ENCODE data around the gene STX2.
"Not testable (repeated sequence)": the region's sequence is repeated elsewhere in the genome, so short reads cannot be mapped to it uniquely, and the experiment has no call there.

Gene STX2

GRCh38 chr12:130761537-130762318, 77.3 kb downstream of the STX2 start:
- peak; percentile 60 for DNase-seq

DNA sequence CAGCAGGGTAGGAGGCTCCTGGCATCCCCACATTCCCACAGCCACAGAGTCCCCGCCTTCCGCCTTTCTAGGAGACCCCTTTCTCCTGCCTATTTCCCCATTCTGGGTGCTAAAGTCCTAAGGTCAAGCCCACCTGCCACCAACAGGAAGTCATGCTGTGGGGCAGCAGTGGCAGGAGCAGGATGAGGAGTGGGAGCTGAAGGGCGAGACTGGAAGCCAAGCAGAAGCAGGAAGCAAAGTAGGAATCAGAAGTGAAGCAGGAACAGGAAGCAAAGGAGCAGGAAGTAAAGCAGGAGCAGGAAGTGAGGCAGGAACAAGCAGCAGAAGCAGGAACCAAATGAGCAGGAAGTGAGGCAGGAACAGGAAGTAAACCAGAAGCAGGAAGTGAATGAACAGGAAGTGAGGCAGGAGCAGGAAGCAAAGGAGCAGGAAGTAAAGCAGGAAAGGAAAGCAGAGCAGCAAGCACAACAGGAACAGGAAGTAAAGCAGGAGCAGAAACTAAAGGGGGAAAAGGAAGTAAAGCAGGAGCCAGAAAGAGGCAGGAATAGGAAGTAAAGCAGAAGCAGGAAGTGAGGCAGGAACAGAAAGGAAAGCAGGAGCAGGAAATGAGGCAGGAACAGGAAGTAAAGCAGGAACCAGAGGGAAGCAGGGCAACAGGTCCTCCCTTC, 84.7 kb downstream of the STX2 start:
- DNase-seq, result no peak

DNA sequence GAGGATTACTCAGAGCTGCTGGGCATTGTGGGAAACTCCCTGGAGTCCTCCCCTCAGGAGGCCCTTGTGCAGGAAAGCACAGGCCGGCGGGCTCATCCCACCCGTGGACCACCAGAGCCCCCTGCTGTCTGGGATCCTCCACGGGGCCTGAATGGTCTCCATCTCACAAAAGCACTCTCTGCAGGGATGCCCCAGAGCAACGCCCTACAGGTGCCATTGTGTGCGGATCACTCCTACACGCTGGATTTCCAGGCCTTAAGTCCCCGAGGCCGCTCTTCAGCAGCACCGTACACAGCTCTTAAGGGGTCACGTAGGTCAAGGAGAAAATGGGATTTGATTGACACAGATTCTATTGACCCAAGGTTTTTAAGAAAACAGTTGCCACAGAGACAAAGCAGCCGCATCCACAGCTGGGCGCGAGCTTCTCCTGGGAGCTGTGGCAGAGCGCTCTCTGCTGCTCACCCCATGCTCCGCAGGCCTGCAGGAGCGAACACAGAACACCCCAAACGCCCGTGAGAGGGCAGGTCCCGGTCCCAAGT, 86.3 kb downstream of the STX2 start:
- DNase-seq, result no peak

GRCh38 chr12:130752037-130752436, 87.0 kb downstream of the STX2 start:
- DNase-seq, result not testable (repeated sequence)

DNA sequence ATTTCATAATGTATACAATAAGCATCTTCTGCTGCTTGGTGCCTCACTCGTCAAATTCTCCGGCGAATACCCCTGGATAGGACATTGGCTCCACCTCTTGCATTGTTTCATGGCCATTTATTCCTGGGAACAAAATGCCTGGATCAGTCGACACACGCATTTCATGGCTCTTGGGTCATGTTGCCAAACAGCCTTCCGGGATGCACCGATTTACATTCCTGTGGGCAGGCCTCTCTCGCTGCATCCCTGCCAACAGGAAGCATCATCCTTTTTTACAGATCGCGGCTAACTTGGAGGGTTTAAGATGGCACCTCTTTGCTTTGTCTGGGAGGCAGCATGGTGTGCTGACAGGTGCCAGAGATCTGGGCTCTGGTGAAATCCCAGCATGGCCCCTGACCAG, 90.3 kb downstream of the STX2 start:
- no peak for DNase-seq

- DNase-seq, result peak; percentile 68
These were observed 90.9 kb downstream of the STX2 start for GRCh38 chr12:130747867-130748740.

DNA sequence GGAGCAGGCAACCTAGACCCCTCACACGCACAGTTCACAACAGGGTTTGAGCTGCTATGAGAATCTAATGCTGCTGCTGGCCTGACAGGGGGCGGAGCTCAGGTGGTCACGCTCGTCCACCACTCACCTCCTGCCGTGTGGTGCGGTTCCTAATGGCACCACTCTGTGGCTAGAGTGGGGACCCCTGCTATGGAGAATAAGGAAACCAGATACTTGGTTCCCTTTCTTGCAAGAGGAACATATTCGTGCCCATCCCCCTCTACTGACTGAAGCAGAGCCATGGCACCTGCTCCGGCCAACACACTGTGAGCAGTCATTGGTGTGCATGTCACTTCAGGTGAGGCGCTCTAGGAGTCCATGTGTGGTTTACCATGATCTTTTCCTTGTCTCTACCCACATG, 92.5 kb downstream of the STX2 start:
- DNase-seq, result no peak

- no peak for DNase-seq
These were observed 93.1 kb downstream of the STX2 start for GRCh38 chr12:130745921-130746320.

DNA sequence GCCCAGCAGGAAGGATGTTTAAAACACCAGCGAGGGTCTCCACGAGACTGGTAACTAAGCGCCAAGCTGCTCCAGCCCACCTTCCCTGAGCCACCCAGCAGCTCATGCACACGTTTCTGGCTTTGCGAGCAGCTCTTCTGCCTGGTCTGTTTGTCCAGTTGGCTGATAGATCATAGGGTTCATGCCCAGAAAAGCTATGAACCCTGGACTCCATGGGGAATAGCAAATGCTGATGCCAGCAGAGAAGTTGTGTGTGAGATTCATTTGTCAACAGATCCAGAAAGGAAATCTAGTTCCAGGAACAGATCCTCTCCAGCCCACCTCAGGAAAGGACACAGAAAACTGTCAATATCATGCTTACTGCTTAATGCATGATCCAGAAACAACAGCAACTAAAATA, 94.8 kb downstream of the STX2 start:
- no peak for DNase-seq

DNA sequence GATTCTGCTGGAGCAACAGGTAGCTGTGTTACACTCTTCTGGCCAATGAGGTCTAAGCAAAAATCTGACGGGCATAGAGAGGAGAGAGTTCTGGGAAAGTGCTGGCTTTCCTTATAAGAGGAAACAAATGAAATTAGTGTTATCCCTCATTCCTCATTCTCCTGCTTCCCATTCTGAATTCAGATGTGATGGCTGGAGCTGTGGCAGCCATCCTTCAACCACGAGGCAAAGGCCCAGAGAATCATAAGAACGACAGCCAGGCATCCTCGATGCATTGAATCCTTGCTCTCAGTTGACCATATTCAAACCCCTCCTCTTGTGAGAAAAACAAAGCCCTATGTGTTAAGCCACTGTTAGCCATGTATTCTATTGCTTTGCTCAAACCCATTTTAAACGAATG, 95.4 kb downstream of the STX2 start:
- no peak for DNase-seq

GRCh38 chr12:130743176-130743575, 95.9 kb downstream of the STX2 start:
- no peak for DNase-seq

GRCh38 chr12:130742716-130743115, 96.3 kb downstream of the STX2 start:
- DNase-seq, result no peak

GRCh38 chr12:130742112-130742511, 96.9 kb downstream of the STX2 start:
- DNase-seq, result no peak
